Heart right ventricle (tissue), 16 donors: Measurements from ENCODE around the gene IFIT5. TPM values are rescaled to one million over a fixed set of nuclear protein-coding genes. Genes with fewer than 3 reads are reported as not detected.

Source experiments
- ATAC-seq, 8 donors: fragments of 200-7000 bp; cut with Tn5 transposase; one replicate each; pipeline ENCODE4 v1.9.1; 2020; ENCODE audit warnings: mild to moderate bottlenecking in 8 of 8, moderate library complexity in 8 of 8, moderate number of reproducible peaks in 1 of 8
- DNase-seq, 2 donors: peaks; one replicate each; pipeline ENCODE4 v3.0.0-alpha.2; 2020
- H3K27ac ChIP-seq, 10 donors: fragments of 200-600 bp; sonication (generic) in 2 of 10; one replicate each; pipeline versions ENCODE4 v1.5.0 to v1.8.0; 2020 to 2022; ENCODE audit warnings: mild to moderate bottlenecking in 3 of 10
- H3K27me3 ChIP-seq, 7 donors: fragments of 200-600 bp; one replicate each; pipeline ENCODE4 v1.8.0; 2021 to 2022; ENCODE audit warnings: mild to moderate bottlenecking in 2 of 7
- H3K36me3 ChIP-seq, 9 donors: fragments of 200-600 bp; sonication (generic) in 1 of 9; one replicate each; pipeline versions ENCODE4 v1.5.0 to v1.8.0; 2020 to 2022; ENCODE audit warnings: mild to moderate bottlenecking in 2 of 9
- H3K4me1 ChIP-seq, 9 donors: fragments of 200-600 bp; sonication (generic) in 1 of 9; one replicate each; pipeline versions ENCODE4 v1.5.0 to v1.8.0; 2020 to 2022; ENCODE audit warnings: mild to moderate bottlenecking in 4 of 9
- H3K4me3 ChIP-seq, 10 donors: fragments of 200-600 bp; sonication (generic) in 2 of 10; one replicate each; pipeline versions ENCODE4 v1.5.0 to v1.8.0; 2020 to 2022; ENCODE audit warnings: mild to moderate bottlenecking in 7 of 10, moderate library complexity in 2 of 10
- H3K9me3 ChIP-seq, 11 donors: fragments of 200-600 bp in 10 of 11; sonication (generic) in 2 of 11; one replicate each; pipeline versions ENCODE4 v1.5.0 to v1.8.0; 2013 to 2022; ENCODE audit warnings: mild to moderate bottlenecking in 2 of 11, control low read depth in 1 of 11, moderate library complexity in 1 of 11
- CTCF ChIP-seq, 9 donors: fragments of 200-600 bp; sonication (generic) in 2 of 9; IDR thresholded peaks; one replicate each; pipeline versions ENCODE4 v1.5.0 to v1.8.0; 2021 to 2022; ENCODE audit warnings: antibody characterized with exemption in 9 of 9, mild to moderate bottlenecking in 5 of 9, moderate library complexity in 1 of 9
- WGBS, 2 donors: extraction: QIAGEN DNeasy Blood & Tissue Kit; methylation state at CpG; one replicate each; pipeline ENCODE4 v1.1.7; 2013; ENCODE audit warnings: inconsistent platforms in 1 of 2; 5-methylcytosine and 5-hydroxymethylcytosine counted together
- intact Hi-C, 10 donors: fragments of 100-400 bp; cut with DNase I; formaldehyde crosslinking; loops; one replicate each; pipeline versions ENCODE4 v1.11.1 to v1.14.2; 2022
- polyA plus RNA-seq, 2 donors: library from polyadenylated mRNA; stranded (reverse); fragments of 200-250 nt; gene quantifications; one replicate each; pipeline ENCODE4 v1.2.3, GENCODE V29; 2013
- total RNA-seq, 10 donors: library from RNA; stranded (reverse); fragmentation: NEBNext Ultra II Directional in 3 of 10; extraction: Animal tissue kit (Norgen Biotek cat#: 25700) in 3 of 10; gene quantifications; one replicate each; pipeline versions ENCODE4 v1.2.1 to v1.2.4, GENCODE V29; 2021 to 2023
- donor health status: Arrhythmogenic right ventricular cardiomyopathy.
- donor health status: ischemic (EF 13 %, LVEDD 7.1; RV severe dilation, severe dysfunction).
- donor health status: healthy with polysubstance abuse.
- donor health status: DM: no; HTN: yes; CAD: no.
- donor health status: DM: no; HTN: no; CAD: no.
- donor health status: ischemic (EF 25% LVEDD 6.9; RV normal size, moderate dysfunction).
- donor health status: ischemic (EF 25% LVEDD 5.7; RV mildly dilated, moderate dysfunction).
- donor health status: healthy.
- donor health status: DM: yes; HTN: yes; CAD: no.
- donor health status: Ischemic cardiomyopathy.
- donor health status: ischemic (EF 35%, LVEDD 5.7; RV mildly dilated, moderate dysfunction).
- donor health status: nonischemic (EF 11% LVEDD 7.7; RV severe dilation, severe dysfunction).
- donor health status: DM: yes; HTN: yes; CAD: no.
- donor health status: PGD.
- donor health status: ischemic (EF 29% LVEDD 5.4; RV normal size, mild dysfunction).
- donor health status: nonischemic (EF 23%, LVEDD 6.1; RV moderate dilation, normal function).

IFIT5 gene
- total and polyA plus RNA-seq, 12 donors = 5.4 to 16.9 (median 11.0) TPM

- Histone ChIP-seq H3K9me3 (peaks cover 0 to 4% (median 0%) of the 10 kb centered on the region in 11 donors), H3K27ac (peak within 1 kb of the TSS; percentile 55 to 97 (median 88)), H3K36me3 (peaks cover 0 to 15% (median 0%) of the 10 kb centered on the region in 9 donors), H3K27me3 (no peaks in the 10 kb centered on the region), H3K4me3 (peak within 1 kb of the TSS; percentile 19 to 78 (median 62)), H3K4me1 (peaks cover 0 to 61% (median 42%) of the 10 kb centered on the region in 9 donors)
- intact Hi-C loops = loop anchor here in 2 of 10 donors (2.0 to 5.0 kb wide), 2 partner anchors 23 to 135 kb away; partner anchors contain the start of gene IFIT5 (in 1 of the 2)
- peak; percentile 92 to 97 (median 96) for ATAC-seq
- peak in 1 of 2 donors; percentile 86 for DNase-seq
- TF ChIP-seq CTCF (IDR thresholded peaks at IDR 0.05) = no peak
- WGBS, 2 donors = 0 to 3% methylated on average over 8 of the region's 8 CpGs
Observed at GRCh38 chr10:89391907-89392756, 22.2 kb upstream of the IFIT5 start, which contains the start of gene IFIT1. Gene IFIT1 (plus strand): TSS chr10:89392623. CDS start chr10:89392713, 90 bp downstream.

- H3K4me1 ChIP-seq = peaks cover 0 to 69% (median 49%) of the 10 kb centered on the region in 9 donors
- intact Hi-C loops = loop anchor here in 2 of 10 donors (2.0 to 5.0 kb wide), 2 partner anchors 22 to 136 kb away; partner anchors contain the start of gene IFIT5 (in 1 of the 2)
- WGBS, 2 donors = 3 to 4% methylated on average over 2 of the region's 2 CpGs
Observed at GRCh38 chr10:89392974-89393373, 21.4 kb upstream of the IFIT5 start.

DNA sequence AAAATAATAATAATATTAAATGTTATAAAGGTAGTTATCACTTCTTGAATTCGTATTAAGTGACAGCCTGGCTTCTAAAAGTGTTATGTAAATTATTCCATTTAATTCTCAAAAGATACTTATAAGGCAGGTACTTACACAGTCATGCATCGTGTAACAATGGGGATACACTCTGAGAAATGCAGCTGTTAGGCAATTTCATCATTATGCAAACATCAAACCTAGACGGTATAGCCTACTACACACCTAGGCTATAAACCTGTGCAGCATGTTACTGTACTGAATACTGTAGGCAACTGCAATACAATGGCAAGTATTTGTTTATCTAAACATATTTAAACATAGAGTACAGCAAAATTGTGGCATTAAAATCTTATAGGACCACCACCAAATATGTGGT is 20.5 kb upstream of the IFIT5 start:
- Histone ChIP-seq H3K36me3 (peaks cover 0 to 15% (median 0%) of the 10 kb centered on the region in 9 donors), H3K27ac (peak overlapping the region in 7 of 10 donors; percentile 83 to 97 (median 90)), H3K4me3 (peak overlapping the region; percentile 19 to 78 (median 62)), H3K27me3 (no peaks in the 10 kb centered on the region), H3K4me1 (peaks cover 0 to 78% (median 58%) of the 10 kb centered on the region in 9 donors), H3K9me3 (peaks cover 0 to 9% (median 0%) of the 10 kb centered on the region in 11 donors)
- intact Hi-C loops = loop anchor here in 2 of 10 donors (2.0 to 5.0 kb wide), 2 partner anchors 21 to 137 kb away; partner anchors contain the start of gene IFIT5 (in 1 of the 2)
- ATAC-seq (no peak), DNase-seq (no peak)
- WGBS, 2 donors = 22% methylated on average over 3 of the region's 3 CpGs
- TF ChIP-seq CTCF (IDR thresholded peaks at IDR 0.05) = no peak

More at GRCh38 chr10:89392974-89393373, 21.4 kb upstream of the IFIT5 start:
- ATAC-seq (peak; percentile 49 to 67 (median 60)), DNase-seq (no peak)
- Histone ChIP-seq H3K9me3 (peaks cover 0 to 4% (median 0%) of the 10 kb centered on the region in 11 donors), H3K27me3 (no peaks in the 10 kb centered on the region), H3K4me3 (peak overlapping the region; percentile 19 to 78 (median 62)), H3K36me3 (peaks cover 0 to 15% (median 0%) of the 10 kb centered on the region in 9 donors), H3K27ac (peak overlapping the region; percentile 55 to 97 (median 88))
- TF ChIP-seq CTCF (IDR thresholded peaks at IDR 0.05) = no peak

DNA sequence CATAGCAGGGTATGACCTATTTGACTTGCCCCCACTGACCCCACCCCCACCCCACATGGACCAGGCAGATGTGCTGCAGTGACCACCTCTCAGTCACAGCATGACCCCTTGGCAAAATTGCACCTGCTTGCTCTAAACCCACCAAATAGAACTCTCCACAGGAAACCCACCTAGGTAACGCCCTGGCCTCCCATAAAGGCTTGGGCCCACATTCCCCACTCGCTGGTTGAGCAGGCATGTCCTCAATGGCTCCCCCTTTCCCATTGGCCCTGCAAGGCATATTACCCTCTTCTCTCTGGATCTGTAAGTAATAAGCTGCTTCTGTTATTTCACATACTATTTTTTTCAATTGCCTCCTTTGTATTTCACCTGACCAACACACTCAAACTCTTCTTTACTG is 19.2 kb upstream of the IFIT5 start:
- Histone ChIP-seq H3K4me3 (peak overlapping the region in 3 of 10 donors; percentile 75 to 78 (median 78)), H3K27ac (no peak overlapping the region), H3K27me3 (no peaks in the 10 kb centered on the region), H3K4me1 (peaks cover 0 to 89% (median 59%) of the 10 kb centered on the region in 9 donors), H3K9me3 (peaks cover 0 to 10% (median 0%) of the 10 kb centered on the region in 11 donors), H3K36me3 (peaks cover 0 to 19% (median 0%) of the 10 kb centered on the region in 9 donors)
- 80 to 90% methylated on average over 2 of the region's 2 CpGs for WGBS, 2 donors
- intact Hi-C loops = no loop called here
- no peak for TF ChIP-seq CTCF (IDR thresholded peaks at IDR 0.05)
- ATAC-seq (no peak), DNase-seq (no peak)
